Stimulated activated CD4-positive, alpha-beta T cell treated with anti-CD3 and anti-CD28 coated beads, Interleukin-1b, Interleukin-23, amount 100 ng/mL, for 24 hours (primary cell): ENCODE results near the gene MESP2.
"Not testable (repeated sequence)": the region's sequence is repeated elsewhere in the genome, so short reads cannot be mapped to it uniquely, and the experiment has no call there.

ENCODE experiments used
- DNase-seq, 4 experiments: peaks; one replicate each; pipeline ENCODE4 v3.0.0-alpha.2; 2020; ENCODE audit warnings: low read depth in 4 of 4, low spot score in 1 of 4

MESP2 gene

GRCh38 chr15:89777782-89778380 is 1.7 kb downstream of the MESP2 start:
- DNase-seq = no peak

- no peak for DNase-seq
Observed at GRCh38 chr15:89778861-89779260, 2.7 kb downstream of the MESP2 start.

DNA sequence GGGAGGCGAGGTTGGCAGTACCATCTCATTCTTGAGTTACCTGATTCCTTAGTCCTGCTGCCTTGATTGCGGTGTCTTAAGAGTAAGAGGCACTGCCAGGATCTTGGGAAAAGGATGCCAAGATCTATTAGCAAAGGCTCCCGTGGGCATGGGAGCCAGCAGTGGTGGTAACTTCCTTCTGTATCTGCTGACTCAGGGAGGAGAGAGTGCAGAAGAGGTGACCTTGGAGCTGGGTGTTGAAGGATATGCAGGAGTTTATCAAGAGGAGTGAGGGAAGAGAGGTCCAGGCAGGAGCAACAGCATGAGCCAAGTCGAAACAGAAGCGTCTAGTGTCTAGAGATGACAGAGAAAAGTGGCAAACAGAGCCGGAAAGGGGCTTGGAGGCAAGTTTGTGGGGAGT is 4.5 kb downstream of the MESP2 start:
- DNase-seq = no peak

GRCh38 chr15:89781055-89781454 is 4.9 kb downstream of the MESP2 start:
- DNase-seq = peak in 1 of 4 experiments; percentile 25

DNA sequence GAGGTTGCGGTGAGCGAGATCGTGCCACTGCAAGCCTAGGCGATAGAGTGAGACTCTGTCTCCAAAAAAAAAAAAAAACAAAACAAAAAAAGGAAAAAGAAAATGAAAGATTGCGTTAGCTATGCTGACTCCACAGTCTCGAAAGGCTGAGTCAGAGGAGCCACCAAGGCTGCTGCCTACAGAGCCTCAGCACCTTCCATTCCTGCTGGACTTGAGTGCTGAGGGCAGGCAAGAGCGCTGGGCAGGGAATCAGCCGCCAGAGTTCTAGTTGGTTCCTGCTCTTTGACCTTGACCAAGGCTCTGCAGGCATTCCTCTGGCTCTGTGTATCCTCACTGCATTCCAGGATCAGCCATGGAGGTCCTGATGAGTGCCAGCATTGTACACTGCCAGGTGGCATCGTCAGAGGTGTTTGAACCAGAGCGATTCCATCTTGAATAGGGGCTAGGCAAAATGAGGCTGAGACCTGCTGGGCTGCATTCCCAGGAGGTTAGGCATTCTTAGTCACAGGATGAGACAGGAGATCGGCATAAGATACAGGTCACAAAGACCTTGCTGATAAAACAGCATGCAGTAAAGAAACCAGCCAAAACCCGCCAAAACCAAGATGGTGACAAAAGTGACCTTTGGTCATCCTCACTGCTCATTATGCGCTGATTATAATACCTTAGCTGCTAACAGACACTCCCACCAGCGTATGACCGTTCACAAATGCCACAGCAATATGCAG is 5.9 kb downstream of the MESP2 start:
- no peak for DNase-seq

- DNase-seq = not testable (repeated sequence)
Observed at GRCh38 chr15:89782619-89782950, 6.5 kb downstream of the MESP2 start.

DNA sequence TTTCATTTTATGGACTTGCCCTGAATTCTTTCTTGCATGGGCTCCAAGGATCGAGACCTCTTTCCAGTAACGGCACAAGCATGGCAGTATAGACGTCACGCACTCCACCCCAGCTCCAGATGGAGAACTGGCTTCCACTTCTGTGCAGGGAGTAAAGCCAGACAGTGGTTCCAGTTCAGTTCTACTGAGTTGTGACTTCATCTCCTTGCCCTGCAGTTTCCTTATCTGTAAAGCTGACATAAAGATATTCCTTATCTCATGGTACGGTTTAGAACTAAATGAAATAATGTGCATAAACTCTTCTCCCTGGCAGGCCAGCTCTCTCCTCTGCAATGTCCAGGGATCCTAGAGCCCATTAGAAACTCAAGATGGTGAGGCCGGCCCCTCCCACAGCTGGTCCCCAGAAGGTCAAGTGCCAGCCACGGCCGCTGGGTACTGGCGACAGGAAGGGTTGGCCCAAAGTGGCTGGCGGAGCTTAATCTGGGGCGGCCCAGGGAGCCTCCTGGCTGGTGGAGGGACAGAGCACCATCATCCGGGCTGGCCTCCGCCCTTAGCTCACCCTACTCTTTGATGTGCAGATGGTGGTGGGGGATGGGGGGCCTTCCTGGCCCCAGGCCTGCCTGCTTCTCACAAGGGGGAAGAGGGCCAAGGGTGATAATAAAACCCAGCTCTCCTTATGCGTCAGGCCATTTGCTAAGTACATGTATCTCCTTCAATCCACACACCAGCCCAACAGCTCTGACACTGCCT is 7.2 kb downstream of the MESP2 start:
- no peak for DNase-seq

GRCh38 chr15:89783861-89784685 is 7.9 kb downstream of the MESP2 start:
- DNase-seq = no peak

DNA sequence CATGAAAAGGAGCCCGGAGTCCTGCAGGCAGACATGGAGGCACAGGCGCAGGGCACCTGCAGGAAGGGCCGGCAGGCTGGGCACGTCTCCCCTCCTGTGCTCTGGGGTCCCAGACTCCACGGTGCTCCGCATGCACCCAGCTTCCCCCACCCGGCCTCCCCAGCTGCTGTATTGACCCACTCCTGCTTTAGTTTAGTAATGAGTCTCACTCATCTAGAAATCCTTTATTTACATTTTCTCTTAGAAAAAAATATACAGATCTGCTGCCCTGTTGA is 8.5 kb downstream of the MESP2 start:
- DNase-seq = no peak

DNA sequence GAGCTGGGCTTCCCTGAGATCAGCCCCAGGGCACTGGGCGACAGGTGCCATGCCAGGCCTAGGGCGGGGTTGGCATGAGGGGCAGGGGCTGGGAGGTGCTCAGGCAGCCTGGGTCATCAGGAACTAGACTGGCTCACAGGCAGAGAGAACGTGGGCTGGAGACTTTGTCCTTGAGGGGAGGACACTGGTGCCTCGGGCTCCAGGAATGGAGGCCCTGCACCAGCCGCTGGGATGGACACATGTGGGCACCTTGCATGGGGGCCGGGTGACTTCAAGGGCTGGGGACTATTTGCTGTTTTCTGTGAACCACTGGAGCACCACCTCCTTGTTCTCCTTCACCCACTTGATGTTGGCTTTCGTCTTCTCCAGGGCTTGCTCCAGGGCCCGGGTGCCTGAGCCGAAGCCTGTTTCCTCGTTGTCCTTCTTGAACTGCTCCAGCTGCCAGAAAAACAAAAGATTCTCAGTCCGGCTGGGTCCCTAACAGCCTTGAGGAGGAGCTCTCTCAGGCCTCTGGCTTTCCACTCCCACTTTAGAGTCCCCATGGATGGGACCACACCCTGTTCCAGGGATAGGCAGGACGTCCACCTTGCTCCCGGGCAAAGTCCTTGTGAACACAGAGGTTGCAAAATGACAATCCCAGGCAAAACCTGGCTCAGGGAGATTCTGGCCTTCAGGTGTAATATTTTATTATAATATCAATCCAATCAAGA is 9.1 kb downstream of the MESP2 start:
- DNase-seq = no peak

- no peak for DNase-seq
Observed at GRCh38 chr15:89785774-89786140, 9.6 kb downstream of the MESP2 start.

DNA sequence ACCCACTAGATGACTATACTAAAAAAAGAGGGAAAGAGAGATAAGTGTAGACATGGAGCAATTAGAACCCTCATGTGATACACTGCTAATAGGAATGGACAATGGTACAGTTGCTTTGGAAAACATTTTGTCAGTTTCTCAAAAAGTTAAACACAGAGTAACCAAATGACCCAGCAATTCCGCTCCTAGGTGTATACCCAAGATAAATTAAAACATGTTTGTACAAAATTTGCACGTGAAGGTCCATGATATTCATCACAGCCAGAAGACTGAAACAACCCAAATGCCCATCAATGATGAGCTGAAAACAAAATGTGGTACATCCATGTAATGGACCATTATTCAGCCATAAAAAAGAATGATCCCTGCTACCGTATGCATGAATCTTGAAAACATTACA is 11.8 kb downstream of the MESP2 start:
- DNase-seq = no peak

DNA sequence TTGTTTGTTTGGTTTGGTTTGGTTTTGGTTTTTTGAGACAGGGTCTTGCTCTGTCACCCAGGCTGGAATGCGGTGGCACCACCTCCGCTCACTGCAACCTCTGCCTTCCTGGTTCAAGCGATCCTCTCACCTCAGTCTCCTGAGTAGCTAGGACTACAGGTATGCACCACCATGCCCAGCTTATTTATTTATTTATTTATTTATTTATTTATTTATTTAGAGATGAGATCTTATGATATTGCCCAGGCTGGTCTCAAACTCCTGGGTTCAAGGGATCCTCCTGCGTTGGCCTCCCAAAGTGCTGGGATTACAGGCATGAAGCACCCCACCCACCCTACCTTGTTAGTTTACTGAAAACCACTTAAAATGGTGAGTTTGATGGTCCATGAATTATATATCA is 12.5 kb downstream of the MESP2 start:
- DNase-seq = not testable (repeated sequence)

DNA sequence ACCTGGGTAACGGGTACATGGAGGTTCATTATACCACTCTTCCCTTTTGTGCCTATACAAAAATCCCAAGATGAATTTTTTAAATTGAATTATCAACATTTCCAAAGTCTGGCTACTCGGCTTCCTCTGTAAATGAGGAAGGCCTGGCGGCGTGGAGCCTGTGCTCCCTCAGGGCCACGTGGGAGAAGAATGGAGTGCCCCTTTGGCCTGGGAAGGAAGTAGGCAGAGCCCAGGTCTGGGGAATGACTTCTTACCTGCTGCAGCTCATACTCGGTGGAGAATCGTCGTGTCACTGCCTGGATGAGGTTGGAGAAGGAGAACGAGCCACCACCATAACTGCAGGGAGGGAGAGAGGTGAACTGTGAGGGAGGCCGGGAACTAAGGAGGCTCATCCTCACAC is 14.1 kb downstream of the MESP2 start:
- no peak for DNase-seq

DNA sequence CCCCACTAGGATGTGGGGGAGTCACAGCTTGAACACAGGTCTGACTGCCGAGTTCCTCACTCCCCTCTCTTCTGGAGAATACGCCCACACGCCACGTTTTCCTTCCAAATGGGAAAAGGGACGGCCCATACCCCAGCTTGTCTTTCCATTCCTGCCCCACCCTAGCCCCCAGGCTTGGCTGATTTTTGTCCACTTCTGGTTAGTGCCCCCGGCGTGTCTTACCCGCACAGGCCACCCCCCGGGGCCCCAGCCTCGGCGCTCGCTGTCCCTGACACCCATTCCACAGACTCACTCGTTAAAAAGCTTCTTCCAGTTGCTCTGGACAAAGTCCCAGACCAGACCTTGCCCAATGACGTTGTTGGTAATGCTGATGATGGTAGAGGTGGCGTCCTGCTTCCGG is 14.5 kb downstream of the MESP2 start:
- no peak for DNase-seq

DNA sequence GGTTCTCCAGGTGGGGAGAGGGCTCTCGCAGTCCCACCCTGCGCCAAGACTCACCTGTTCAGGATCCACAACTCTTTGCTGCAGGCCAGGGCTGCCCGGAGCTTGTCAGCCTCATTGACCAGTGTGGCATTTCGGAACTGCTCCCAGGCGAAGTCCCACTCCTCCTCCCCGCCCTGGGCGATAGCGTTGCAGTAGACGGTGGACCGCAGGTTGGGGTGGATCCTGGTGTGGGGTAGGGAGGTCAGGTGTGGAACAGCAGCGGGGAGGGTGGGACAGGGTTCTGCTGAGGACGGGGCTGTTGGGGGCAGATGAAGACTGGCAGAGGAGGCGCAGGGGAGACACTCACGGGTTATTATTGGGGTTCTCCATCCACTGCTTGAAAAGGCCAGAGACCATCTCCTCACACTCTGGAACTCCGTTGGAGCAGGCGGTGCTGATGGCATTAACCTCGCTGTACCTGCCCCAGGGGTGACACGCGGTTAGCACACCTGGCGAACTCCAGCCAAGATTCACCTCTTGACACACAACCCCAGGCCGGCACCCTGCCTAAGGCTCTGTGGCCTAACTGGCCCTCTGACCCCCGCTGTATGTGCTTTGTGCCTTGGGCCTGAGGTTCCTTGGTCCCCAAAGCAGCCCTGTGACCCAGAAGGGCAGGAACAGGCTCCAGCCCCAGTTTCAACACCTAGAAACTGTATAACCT is 16.1 kb downstream of the MESP2 start:
- no peak for DNase-seq

GRCh38 chr15:89794627-89795241 is 18.6 kb downstream of the MESP2 start:
- no peak for DNase-seq

GRCh38 chr15:89795996-89796395 is 19.9 kb downstream of the MESP2 start:
- DNase-seq = no peak

DNA sequence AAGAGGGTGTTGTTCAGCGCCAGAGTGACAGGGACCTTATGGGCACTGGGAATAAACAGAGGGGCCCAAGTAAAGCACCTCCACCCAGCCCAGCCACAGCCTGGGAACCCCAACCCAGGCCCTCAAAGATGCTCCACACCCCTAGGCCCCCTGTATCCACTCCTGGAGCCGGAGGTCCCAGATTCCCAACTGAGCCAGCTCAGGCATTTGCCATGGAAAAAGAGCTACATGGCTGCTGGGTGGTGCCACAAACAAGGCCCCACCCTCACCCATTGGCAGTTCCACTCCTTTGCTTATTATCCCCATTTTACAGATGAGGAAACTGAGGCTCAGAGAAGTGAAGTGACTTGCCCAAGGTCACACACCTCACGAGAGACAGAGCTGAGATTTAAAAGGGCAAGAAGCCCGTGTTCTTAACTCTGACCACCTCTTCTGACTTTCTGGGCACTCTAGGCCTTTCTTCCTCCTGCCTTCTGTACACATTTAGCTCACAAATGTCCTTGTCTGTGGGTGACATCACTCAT is 21.6 kb downstream of the MESP2 start:
- no peak for DNase-seq
